Skeletal muscle tissue (tissue), 4 donors: ENCODE measurements around the gene PHAF1. TPM values are rescaled to one million over a fixed set of nuclear protein-coding genes. Genes with fewer than 3 reads are reported as not detected.
A peak's percentile ranks its signal among the peaks of the same experiment; 100 is the strongest.

Source experiments
- H3K27ac ChIP-seq: one replicate; pipeline ENCODE4 v1.7.0; 2013; ENCODE audit warnings: mild to moderate bottlenecking, low read depth, low read length, inconsistent platforms
- H3K27me3 ChIP-seq, 3 donors: one replicate each; pipeline ENCODE4 v1.7.0; 2013; ENCODE audit warnings: low read length in 3 of 3; ENCODE audit not compliant: control insufficient read depth in 3 of 3, insufficient read depth in 3 of 3
- H3K36me3 ChIP-seq, 3 donors: one replicate each; pipeline ENCODE4 v1.7.0; 2013; ENCODE audit warnings: low read length in 3 of 3; ENCODE audit not compliant: control insufficient read depth in 3 of 3, insufficient read depth in 3 of 3
- H3K4me1 ChIP-seq, 3 donors: one replicate each; pipeline ENCODE4 v1.7.0; 2013; ENCODE audit warnings: low read length in 3 of 3, mild to moderate bottlenecking in 3 of 3; ENCODE audit not compliant: control insufficient read depth in 3 of 3, insufficient read depth in 3 of 3
- H3K4me3 ChIP-seq, 3 donors: one replicate each; pipeline ENCODE4 v1.7.0; 2013; ENCODE audit warnings: low read length in 3 of 3
- H3K9ac ChIP-seq, 3 donors: one replicate each; pipeline ENCODE4 v1.7.0; 2013; ENCODE audit warnings: low read length in 3 of 3, mild to moderate bottlenecking in 3 of 3, moderate library complexity in 2 of 3, low read depth in 1 of 3
- H3K9me3 ChIP-seq, 3 donors: one replicate each; pipeline ENCODE4 v1.7.0; 2013; ENCODE audit warnings: low read length in 3 of 3; ENCODE audit not compliant: control insufficient read depth in 3 of 3
- total RNA-seq: library from RNA; depleted of rRNA; stranded (reverse); fragments of >200 nt; gene quantifications from one replicate; pipeline ENCODE4 v1.2.3, GENCODE V29; 2014
- donor health status: Osteomylitis.

Gene PHAF1
- total RNA-seq, 1 donor from 2014 or later, result 17.7 TPM

DNA sequence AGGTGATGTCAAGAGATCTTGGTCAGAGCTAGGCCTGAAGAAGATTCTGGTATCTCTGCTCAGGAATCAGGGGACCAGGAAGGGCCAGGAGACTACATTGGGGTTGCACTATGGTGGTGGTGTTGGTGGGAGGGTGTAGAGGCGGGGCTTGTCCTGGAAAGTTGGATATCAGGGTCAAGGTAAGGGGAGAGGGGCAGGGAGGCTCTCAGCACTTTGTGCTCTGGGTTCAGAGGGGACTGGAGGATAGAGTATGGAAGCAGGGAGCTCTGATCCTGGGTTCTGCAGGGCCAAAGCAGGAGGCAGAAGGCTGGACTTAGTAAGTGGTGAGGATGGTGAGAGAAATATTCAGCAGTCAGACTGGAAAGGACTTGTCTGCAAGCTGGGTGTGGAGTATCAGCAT lies 63.6 kb downstream of the PHAF1 start:
- Histone ChIP-seq H3K36me3 (peaks cover 10 to 18% (median 14%) of the 10 kb centered on the region in 3 donors), H3K9ac (peak overlapping the region; percentile 67 to 95 (median 92)), H3K4me1 (peaks cover 72 to 88% (median 75%) of the 10 kb centered on the region in 3 donors), H3K27ac (peak overlapping the region; percentile 91), H3K9me3 (no peaks in the 10 kb centered on the region), H3K27me3 (no peaks in the 10 kb centered on the region), H3K4me3 (peak overlapping the region; percentile 64 to 86 (median 65))

DNA sequence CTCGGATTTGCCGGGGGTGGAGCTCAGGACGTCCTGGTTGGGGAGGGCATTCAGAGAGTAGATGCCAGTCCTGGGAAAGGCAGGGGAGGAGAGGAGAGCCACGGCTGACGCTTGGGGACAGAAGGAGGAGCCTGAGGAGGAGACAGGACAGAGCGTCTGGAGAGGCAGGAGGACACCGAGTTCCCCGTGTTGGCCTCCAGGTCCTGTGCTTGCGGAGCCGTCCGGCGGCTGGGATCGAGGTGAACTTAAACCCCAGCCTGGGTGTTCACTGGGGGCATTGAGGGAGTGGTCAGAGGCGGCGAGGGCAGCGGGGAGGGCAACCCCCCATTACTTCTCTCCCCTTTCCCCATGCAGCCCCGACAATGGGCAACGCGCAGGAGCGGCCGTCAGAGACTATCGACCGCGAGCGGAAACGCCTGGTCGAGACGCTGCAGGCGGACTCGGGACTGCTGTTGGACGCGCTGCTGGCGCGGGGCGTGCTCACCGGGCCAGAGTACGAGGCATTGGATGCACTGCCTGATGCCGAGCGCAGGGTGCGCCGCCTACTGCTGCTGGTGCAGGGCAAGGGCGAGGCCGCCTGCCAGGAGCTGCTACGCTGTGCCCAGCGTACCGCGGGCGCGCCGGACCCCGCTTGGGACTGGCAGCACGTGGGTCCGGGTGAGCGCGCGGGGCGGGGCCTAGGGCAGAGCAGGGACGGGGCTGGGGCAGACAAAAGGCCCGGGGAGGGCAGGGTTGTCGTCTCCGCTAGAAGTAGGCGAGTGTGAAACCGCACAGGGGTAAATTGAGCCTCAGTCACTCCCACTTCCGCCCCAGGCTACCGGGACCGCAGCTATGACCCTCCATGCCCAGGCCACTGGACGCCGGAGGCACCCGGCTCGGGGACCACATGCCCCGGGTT lies 64.3 kb downstream of the PHAF1 start:
- peak overlapping the region; percentile 64 to 86 (median 65) for H3K4me3 ChIP-seq
- H3K27ac ChIP-seq, result peak overlapping the region; percentile 91
- peaks cover 10 to 14% (median 14%) of the 10 kb centered on the region in 3 donors for H3K36me3 ChIP-seq
- no peaks in the 10 kb centered on the region for H3K27me3 ChIP-seq
- no peaks in the 10 kb centered on the region for H3K9me3 ChIP-seq
- peak overlapping the region; percentile 67 to 95 (median 92) for H3K9ac ChIP-seq
- H3K4me1 ChIP-seq, result peaks cover 72 to 87% (median 76%) of the 10 kb centered on the region in 3 donors

DNA sequence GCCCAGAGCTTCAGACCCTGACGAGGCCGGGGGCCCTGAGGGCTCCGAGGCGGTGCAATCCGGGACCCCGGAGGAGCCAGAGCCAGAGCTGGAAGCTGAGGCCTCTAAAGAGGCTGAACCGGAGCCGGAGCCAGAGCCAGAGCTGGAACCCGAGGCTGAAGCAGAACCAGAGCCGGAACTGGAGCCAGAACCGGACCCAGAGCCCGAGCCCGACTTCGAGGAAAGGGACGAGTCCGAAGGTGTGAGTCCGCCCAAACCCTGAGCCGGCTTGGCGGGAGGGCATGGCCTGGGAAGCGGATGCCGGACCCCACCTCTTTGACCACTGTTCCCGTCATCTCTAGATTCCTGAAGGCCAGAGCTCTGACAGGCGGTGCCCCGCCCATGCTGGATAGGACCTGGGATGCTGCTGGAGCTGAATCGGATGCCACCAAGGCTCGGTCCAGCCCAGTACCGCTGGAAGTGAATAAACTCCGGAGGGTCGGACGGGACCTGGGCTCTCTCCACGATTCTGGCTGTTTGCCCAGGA lies 65.0 kb downstream of the PHAF1 start:
- Histone ChIP-seq H3K4me3 (peak overlapping the region; percentile 64 to 86 (median 65)), H3K4me1 (peaks cover 66 to 80% (median 69%) of the 10 kb centered on the region in 3 donors), H3K9ac (peak overlapping the region; percentile 67 to 95 (median 76)), H3K27ac (peak overlapping the region; percentile 91), H3K36me3 (peaks cover 10 to 14% (median 12%) of the 10 kb centered on the region in 3 donors), H3K27me3 (no peaks in the 10 kb centered on the region), H3K9me3 (no peaks in the 10 kb centered on the region)

DNA sequence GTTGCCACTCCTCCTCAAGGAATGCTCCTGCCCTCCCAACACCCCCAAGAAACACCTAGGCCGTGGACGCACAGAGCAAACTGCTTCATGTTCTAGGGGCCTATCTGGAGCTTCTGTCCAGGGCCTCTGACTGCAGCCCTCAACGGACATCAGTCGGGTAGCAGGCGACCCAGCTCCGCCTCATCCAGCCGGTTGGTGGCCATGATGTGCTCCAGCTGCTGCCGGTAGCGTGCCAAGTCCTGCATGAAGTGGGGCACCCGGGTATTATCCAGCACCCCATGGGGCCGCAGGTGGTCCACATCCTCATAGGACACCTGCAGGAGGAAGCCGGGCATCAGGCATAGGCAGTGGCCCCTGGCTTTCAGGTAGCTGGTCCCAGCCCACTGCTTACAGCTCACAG lies 66.9 kb downstream of the PHAF1 start:
- H3K27me3 ChIP-seq, result no peaks in the 10 kb centered on the region
- no peak overlapping the region for H3K4me3 ChIP-seq
- peaks cover 56 to 77% (median 58%) of the 10 kb centered on the region in 3 donors for H3K4me1 ChIP-seq
- no peaks in the 10 kb centered on the region for H3K9me3 ChIP-seq
- no peak overlapping the region for H3K27ac ChIP-seq
- H3K36me3 ChIP-seq, result peaks cover 10 to 14% (median 12%) of the 10 kb centered on the region in 3 donors
- peak overlapping the region in 1 of 3 donors; percentile 33 for H3K9ac ChIP-seq

DNA sequence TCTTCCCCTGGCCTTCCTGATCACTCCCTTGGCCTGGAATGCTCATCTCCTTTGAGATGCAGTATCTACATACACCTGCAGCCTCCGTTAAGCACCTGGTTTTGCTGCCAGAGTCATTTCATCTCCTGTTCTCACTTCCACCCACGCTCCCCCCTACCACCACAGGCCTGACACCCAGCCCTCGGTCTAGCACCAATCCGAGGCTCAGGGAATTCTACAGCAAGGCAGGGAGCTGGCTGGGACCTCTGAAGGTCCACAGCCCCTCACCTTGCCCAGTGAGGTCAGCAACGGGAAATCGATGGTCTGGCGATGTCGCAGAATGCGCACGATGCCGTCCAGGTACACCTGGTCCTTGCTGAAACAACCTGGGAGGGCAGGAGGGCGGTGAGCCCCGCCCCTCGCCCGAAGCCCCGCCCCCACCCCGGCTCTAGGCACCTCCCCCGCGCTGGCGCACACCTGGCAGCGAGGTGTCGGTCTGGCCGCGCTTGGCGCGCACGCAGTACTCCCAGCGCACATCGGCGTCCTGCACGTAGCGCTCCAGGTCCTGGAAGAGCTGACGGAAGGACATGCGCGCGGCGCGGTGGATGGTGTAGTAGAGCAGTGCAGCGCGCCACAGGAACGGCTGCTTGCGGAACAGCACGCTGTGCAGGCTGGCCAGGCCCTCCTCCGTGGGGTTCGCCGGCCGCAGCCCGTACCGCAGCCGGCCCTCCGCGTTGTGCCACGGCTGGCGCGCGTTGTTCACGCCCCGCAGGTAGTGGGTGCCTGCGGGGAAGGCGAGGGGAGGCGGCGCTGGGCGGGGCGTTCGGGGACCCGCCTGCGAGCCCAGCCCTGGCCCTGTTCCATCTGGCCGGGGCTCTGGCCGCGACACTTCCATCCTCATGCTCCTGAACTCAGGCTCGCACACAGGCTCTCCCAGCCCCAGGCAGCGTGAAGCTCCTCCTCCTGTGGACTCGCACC lies 68.3 kb downstream of the PHAF1 start:
- peaks cover 10 to 14% (median 12%) of the 10 kb centered on the region in 3 donors for H3K36me3 ChIP-seq

DNA sequence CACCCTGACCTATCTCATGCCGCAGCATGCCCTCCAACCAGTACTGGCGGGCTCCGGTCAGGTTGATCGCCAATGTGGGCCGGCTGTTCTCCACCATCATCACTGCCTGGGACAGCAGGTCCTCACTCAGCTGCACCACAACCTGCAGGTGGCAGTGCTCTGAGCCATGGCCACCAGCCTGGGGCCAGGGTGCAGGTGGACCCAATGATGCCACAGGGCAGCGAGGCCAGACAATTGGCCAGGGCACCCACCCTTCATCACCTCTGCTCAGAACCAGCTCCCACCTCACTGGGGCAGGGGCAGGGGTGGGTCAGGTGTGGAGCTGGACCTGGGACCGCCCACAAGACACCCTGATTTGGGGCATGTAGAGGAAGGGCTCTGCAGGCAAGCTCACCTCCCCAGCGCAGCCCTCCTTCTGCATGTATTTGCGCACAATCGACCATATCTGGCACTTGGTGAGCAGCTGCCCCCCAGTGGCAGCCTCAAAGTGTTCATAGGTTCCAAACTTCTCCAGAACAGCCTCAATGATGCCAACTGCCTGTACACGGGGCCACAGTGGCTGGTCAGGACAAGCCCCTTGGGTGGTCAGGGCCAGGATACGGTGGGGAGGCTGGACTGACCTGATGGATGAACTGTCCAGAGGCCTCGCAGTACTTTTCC lies 69.8 kb downstream of the PHAF1 start:
- peaks cover 10 to 14% (median 12%) of the 10 kb centered on the region in 3 donors for H3K36me3 ChIP-seq
- no peak overlapping the region for H3K4me3 ChIP-seq
- H3K9me3 ChIP-seq, result no peaks in the 10 kb centered on the region
- H3K27ac ChIP-seq, result no peak overlapping the region
- peak overlapping the region in 1 of 3 donors; percentile 25 for H3K9ac ChIP-seq
- H3K4me1 ChIP-seq, result peaks cover 51 to 74% (median 52%) of the 10 kb centered on the region in 3 donors
- H3K27me3 ChIP-seq, result no peaks in the 10 kb centered on the region

More for the DNA sequence above, 68.3 kb downstream of the PHAF1 start:
- Histone ChIP-seq H3K4me1 (peaks cover 57 to 75% (median 57%) of the 10 kb centered on the region in 3 donors), H3K27ac (no peak overlapping the region), H3K9ac (peak overlapping the region in 2 of 3 donors; percentile 4 to 77), H3K4me3 (peak overlapping the region; percentile 62 to 73 (median 72)), H3K9me3 (no peaks in the 10 kb centered on the region), H3K27me3 (no peaks in the 10 kb centered on the region)

DNA sequence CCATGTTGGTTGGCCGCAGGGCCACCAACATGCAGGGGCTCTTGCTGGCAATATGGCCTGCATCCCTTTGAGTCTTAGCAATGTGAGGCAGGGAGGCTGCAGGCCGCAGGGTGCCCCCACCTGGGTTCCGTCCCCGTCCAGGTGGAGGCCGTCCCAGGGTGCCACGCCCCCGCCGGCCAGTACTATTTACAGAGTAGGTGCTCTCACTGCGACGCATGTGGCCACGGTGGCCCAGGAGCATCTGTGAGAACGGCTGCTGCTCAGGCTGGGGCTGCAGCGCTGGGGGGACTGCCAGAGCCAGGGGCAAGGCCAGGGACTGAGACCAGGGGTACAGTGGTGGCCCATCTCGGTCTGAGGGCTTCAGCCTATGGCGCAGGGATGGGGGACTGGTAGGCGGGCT lies 70.4 kb downstream of the PHAF1 start:
- Histone ChIP-seq H3K4me3 (no peak overlapping the region), H3K9ac (no peak overlapping the region), H3K27me3 (no peaks in the 10 kb centered on the region), H3K9me3 (no peaks in the 10 kb centered on the region), H3K27ac (no peak overlapping the region), H3K36me3 (peaks cover 5 to 10% (median 8%) of the 10 kb centered on the region in 3 donors), H3K4me1 (peaks cover 50 to 74% (median 52%) of the 10 kb centered on the region in 3 donors)

DNA sequence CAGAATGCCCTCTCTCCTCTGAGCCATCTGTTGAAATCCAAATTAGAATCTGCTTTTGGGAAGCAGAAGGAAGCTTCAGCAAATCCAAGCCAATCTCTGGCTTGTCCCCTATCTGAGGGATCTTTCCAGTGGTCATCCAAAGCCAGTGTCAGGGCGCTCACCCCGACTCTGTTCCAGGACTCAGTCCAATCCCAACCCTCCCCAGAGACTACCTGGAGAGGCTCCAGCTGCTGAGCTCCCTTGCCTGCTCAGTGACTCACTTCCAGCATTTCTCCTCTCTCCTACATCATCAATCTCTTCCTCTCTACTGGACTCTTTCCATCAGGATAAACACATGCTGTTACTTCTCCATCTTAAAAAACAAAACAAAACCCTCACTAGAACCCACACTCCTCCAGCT lies 71.6 kb downstream of the PHAF1 start:
- Histone ChIP-seq H3K36me3 (peaks cover 0 to 2% (median 0%) of the 10 kb centered on the region in 3 donors), H3K27me3 (no peaks in the 10 kb centered on the region), H3K9ac (peak overlapping the region in 2 of 3 donors; percentile 8 to 32), H3K27ac (peak overlapping the region; percentile 45), H3K4me1 (peaks cover 48 to 68% (median 52%) of the 10 kb centered on the region in 3 donors), H3K4me3 (no peak overlapping the region), H3K9me3 (no peaks in the 10 kb centered on the region)

DNA sequence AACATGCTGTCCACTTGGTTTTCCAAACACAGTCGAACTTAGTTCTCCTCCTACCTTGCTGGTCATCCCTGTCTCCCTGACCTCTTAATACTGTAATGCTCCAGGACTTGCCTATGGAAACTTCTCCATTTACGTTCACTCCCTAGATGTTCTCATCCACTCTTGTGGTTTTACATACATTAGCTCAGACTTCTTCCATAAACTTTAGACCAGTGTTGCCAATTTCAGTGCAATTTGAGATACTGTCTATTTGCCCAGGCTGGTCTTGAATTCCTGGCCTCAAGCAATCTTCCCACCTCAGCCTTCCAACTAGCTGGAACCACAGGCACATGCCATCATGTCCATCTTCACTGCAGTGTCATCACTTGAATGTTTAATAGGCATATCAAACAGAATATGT lies 72.5 kb downstream of the PHAF1 start:
- no peak overlapping the region for H3K4me3 ChIP-seq
- no peaks in the 10 kb centered on the region for H3K27me3 ChIP-seq
- H3K4me1 ChIP-seq, result peaks cover 43 to 64% (median 52%) of the 10 kb centered on the region in 3 donors
- no peaks in the 10 kb centered on the region for H3K9me3 ChIP-seq
- H3K36me3 ChIP-seq, result no peaks in the 10 kb centered on the region
- peak overlapping the region in 1 of 3 donors; percentile 91 for H3K9ac ChIP-seq
- no peak overlapping the region for H3K27ac ChIP-seq
